ENCODE data around the gene HOMER2.

- TF ChIP-seq POLR2A (IDR thresholded peaks at IDR 0.05; ENCODE audit: low read length) (no peak), GATA1 (IDR thresholded peaks at IDR 0.05; ENCODE audit: low read depth, low read length) (no peak)
Observed at GRCh38 chr15:82832601-82833361, 119.7 kb downstream of the HOMER2 start.
